Coronary artery (tissue), 2 donors: Measurements from ENCODE around the gene BMPR1A.
"Not testable (repeated sequence)": the region's sequence is repeated elsewhere in the genome, so short reads cannot be mapped to it uniquely, and the experiment has no call there.

Source experiments
- DNase-seq: peaks from one replicate; pipeline ENCODE4 v3.0.0-alpha.2; 2017; ENCODE audit warnings: low spot score
- H3K27ac ChIP-seq, 2 donors: fragments of 200-600 bp; sonication (generic); one replicate each; pipeline ENCODE4 v1.5.1; 2016 to 2019
- H3K4me3 ChIP-seq: fragments of 200-600 bp; sonication (generic); 2 replicates; pipeline ENCODE4 v1.5.1; 2016; ENCODE audit warnings: mild to moderate bottlenecking, moderate library complexity
- TF ChIP-seq, protein P1 (sequence below): fragments of 200-600 bp; sonication (generic); IDR thresholded peaks from one replicate; pipeline ENCODE4 v1.5.1; 2019; ENCODE audit warnings: antibody characterized with exemption

The BMPR1A gene

DNA sequence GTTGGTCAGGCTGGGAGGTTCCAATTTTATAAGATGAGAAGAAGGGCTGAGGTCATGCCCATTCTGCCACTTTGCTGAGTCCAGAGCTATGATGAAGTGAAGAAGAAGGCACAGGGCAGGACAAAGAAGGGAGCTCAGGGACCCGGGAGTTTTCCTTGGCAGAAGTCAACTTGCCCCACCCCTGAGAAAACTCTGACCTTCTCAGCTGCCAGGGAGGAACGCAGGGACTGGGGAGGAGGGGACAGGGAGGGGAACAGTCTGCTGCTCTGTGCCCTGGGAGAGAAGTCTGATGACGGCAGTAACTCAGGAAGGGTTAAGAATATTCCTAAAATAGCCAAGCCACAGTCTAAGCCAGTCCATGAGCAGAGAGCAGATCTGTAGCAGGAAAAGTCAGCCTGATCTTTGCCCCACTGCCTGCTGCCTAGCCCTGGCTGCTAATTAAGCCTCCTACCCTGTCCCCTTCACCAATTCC, 223.6 kb downstream of the BMPR1A start:
- TF ChIP-seq, protein P1, sequence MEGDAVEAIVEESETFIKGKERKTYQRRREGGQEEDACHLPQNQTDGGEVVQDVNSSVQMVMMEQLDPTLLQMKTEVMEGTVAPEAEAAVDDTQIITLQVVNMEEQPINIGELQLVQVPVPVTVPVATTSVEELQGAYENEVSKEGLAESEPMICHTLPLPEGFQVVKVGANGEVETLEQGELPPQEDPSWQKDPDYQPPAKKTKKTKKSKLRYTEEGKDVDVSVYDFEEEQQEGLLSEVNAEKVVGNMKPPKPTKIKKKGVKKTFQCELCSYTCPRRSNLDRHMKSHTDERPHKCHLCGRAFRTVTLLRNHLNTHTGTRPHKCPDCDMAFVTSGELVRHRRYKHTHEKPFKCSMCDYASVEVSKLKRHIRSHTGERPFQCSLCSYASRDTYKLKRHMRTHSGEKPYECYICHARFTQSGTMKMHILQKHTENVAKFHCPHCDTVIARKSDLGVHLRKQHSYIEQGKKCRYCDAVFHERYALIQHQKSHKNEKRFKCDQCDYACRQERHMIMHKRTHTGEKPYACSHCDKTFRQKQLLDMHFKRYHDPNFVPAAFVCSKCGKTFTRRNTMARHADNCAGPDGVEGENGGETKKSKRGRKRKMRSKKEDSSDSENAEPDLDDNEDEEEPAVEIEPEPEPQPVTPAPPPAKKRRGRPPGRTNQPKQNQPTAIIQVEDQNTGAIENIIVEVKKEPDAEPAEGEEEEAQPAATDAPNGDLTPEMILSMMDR: no peak
- peak; percentile 93 for DNase-seq
- peak overlapping the region; percentile 99 for H3K27ac ChIP-seq
- peak overlapping the region; percentile 59 for H3K4me3 ChIP-seq

DNA sequence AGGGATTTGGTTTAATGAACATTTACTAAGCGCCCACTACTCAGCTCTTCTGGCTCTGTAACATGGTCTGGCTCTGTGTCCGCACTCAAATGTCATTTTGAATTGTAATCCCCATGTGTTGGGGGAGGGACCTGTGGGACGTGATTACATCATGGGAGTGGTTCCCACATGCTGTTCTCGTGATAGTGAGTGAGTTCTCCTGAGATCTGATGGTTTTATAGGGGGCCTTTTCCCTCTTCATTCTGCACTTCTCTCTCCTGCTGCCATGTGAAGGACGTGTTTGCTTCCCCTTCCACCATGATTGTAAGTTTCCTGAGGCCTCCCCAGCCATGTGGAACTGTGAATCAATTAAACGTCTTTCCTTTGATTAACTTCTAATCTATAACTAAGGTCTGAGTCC, 224.6 kb downstream of the BMPR1A start:
- Histone ChIP-seq H3K4me3 (peak overlapping the region; percentile 59), H3K27ac (peak overlapping the region; percentile 99)
- DNase-seq: not testable (repeated sequence)

DNA sequence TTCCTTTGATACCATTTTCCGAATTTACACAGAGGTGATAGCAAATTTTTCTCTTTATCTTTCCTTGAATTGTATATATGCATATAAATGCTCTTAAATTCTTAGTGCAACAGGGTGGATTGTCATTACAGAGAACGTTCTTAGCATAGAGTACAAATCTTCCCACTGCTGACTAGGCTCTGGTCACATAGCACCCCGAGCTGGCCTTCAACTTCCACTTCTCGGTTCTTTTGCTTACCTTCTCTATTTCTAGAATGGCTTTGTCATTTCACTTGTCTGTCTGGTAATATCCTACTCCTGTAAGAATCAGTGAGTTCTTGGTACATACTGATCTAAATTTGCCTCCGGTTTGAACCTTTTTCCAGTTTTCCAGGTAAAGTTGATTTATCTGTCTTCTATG, 225.3 kb downstream of the BMPR1A start:
- TF ChIP-seq, protein P1: no peak
- H3K27ac ChIP-seq: peak overlapping the region; percentile 26 to 99
- DNase-seq: no peak
- no peak overlapping the region for H3K4me3 ChIP-seq
